Transverse colon (tissue), 4 donors: ENCODE results near the gene TMEM190. TPM values are rescaled to one million over a fixed set of nuclear protein-coding genes. Genes with fewer than 3 reads are reported as not detected.

ENCODE experiments used
- DNase-seq: peaks from one replicate; pipeline ENCODE4 v3.0.0-alpha.2; 2019
- H3K27ac ChIP-seq, 4 donors: fragments of 200-600 bp; sonication (generic); 2 replicates each; pipeline ENCODE4 v1.5.1; 2016 to 2018; ENCODE audit warnings: inconsistent platforms in 4 of 4
- H3K27me3 ChIP-seq: fragments of 200-600 bp; sonication (generic); 2 replicates; pipeline ENCODE4 v1.5.1; 2017; ENCODE audit warnings: inconsistent platforms
- H3K36me3 ChIP-seq, 4 donors: fragments of 200-600 bp; sonication (generic); 2 replicates each; pipeline ENCODE4 v1.5.1; 2017 to 2019; ENCODE audit warnings: inconsistent platforms in 4 of 4
- H3K4me1 ChIP-seq, 4 donors: fragments of 200-600 bp; sonication (generic); 2 replicates each; pipeline ENCODE4 v1.5.1; 2017 to 2020; ENCODE audit warnings: inconsistent platforms in 4 of 4
- H3K4me3 ChIP-seq, 4 donors: fragments of 200-600 bp; sonication (generic); 1 replicate in 1 of 4; 2 replicates in 3 of 4; pipeline versions ENCODE4 v1.5.1 to v1.6.1; 2017 to 2019; ENCODE audit warnings: inconsistent platforms in 4 of 4
- H3K9me3 ChIP-seq, 2 donors: fragments of 200-600 bp; sonication (generic); 2 replicates each; pipeline ENCODE4 v1.5.1; 2017 to 2019; ENCODE audit warnings: inconsistent platforms in 2 of 2
- EP300 ChIP-seq: sonication (generic); formaldehyde crosslinking; IDR thresholded peaks from one replicate; pipeline ENCODE4 v1.6.1; 2017; ENCODE audit warnings: antibody characterized with exemption, low read depth
- POLR2A ChIP-seq: fragments of 450-650 bp; IDR thresholded peaks from one replicate; pipeline ENCODE4 v1.6.1; 2016; ENCODE audit warnings: antibody characterized with exemption, mild to moderate bottlenecking, moderate library complexity
- POLR2AphosphoS5 ChIP-seq, 3 donors: sonication (generic); formaldehyde crosslinking; IDR thresholded peaks; one replicate each; pipeline ENCODE4 v1.6.1; 2016; ENCODE audit warnings: antibody characterized with exemption in 3 of 3
- WGBS, 2 donors: methylation state at CpG; one replicate each; pipeline ENCODE4 v1.1.5; 2018; ENCODE audit warnings: low coverage in 1 of 2; 5-methylcytosine and 5-hydroxymethylcytosine counted together
- in situ Hi-C, 4 donors: fragments of 200-750 bp; cut with MboI; loops; one replicate each; pipeline versions ENCODE4 v1.15.0 to v1.15.1; 2017; ENCODE audit warnings: low sequenced_read_pairs in 3 of 4, low pct_ligation_motif_present in 1 of 4, low pct_unique_long_range_greater_than_20kb in 1 of 4
- intact Hi-C: fragments of 100-400 bp; cut with DNase I; formaldehyde crosslinking; loops from one replicate; pipeline ENCODE4 v1.15.1; 2023; ENCODE audit warnings: low total_unique reads
- total RNA-seq, 4 donors: library from RNA; depleted of rRNA; stranded (reverse); fragments of >200 nt; gene quantifications; one replicate each; pipeline ENCODE4 v1.1.0, GENCODE V29; 2016
- TF ChIP-seq, protein P1 (sequence below), 5 experiments: fragments of 200-600 bp in 3 of 5; fragments of 450-650 bp in 2 of 5; sonication (generic) in 3 of 5; IDR thresholded peaks; 1 replicate in 2 of 5; 2 replicates in 3 of 5; pipeline ENCODE4 v1.5.1; 2016 to 2017; ENCODE audit warnings: antibody characterized with exemption in 5 of 5, inconsistent platforms in 3 of 5, mild to moderate bottlenecking in 2 of 5, moderate library complexity in 1 of 5

TMEM190 gene
- total RNA-seq, 4 donors from 2014 or later, result not detected

DNA sequence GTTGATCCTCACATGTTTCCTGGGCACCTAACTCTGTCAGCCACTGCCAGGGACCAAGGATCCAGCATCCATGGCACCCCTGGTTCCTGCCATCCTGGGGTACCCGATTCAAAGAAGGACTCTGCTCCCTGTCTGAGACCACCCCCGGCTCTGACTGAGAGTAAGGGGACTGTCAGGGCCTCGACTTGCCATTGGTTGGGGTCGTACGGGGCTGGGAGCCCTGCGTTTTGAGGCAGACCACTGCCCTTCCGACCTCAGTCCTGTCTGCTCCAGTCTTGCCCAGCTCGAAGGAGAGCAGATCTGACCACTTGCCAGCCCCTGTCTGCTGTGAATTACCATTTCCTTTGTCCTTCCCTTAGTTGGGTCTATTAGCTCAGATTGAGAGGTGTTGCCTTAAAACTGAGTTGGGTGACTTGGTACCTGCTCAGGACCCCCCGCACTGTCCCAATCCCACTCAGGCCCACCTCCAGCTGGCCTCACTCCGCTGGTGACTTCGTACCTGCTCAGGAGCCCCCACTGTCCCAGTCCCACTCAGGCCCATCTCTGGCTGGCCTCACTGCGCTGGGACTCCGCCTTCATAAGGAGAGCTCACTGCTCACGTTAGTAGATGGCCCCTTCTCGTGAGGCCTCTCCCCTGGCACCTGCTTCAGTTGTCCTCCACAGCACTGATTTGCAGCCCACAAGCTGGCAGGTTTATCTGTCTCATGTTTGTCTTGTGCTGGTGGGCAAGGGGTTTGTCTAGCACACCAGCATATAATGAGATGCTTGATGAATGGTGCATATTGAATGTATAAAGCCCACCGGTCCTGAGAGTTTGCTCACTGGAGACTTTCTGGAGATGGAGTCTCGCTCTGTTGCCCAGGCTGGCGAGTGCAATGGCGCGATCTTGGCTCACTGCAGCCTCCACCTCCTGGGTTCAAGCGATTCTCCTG, 13.0 kb downstream of the TMEM190 start:
- TF ChIP-seq EP300 (no peak), POLR2A (no peak), POLR2AphosphoS5 (IDR thresholded peaks at IDR 0.05) (no peak)
- TF ChIP-seq, protein P1, sequence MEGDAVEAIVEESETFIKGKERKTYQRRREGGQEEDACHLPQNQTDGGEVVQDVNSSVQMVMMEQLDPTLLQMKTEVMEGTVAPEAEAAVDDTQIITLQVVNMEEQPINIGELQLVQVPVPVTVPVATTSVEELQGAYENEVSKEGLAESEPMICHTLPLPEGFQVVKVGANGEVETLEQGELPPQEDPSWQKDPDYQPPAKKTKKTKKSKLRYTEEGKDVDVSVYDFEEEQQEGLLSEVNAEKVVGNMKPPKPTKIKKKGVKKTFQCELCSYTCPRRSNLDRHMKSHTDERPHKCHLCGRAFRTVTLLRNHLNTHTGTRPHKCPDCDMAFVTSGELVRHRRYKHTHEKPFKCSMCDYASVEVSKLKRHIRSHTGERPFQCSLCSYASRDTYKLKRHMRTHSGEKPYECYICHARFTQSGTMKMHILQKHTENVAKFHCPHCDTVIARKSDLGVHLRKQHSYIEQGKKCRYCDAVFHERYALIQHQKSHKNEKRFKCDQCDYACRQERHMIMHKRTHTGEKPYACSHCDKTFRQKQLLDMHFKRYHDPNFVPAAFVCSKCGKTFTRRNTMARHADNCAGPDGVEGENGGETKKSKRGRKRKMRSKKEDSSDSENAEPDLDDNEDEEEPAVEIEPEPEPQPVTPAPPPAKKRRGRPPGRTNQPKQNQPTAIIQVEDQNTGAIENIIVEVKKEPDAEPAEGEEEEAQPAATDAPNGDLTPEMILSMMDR (IDR thresholded peaks at IDR 0.05), result no peak
- H3K4me1 ChIP-seq, result peaks cover 28 to 44% (median 31%) of the 10 kb centered on the region in 4 donors
- in situ Hi-C loops (loop anchor here in 1 of 4 donors (25.0 kb wide), 1 partner anchor 102 kb away; the partner anchor contains the start of genes BRSK1 and HSPBP1), intact Hi-C loops (loop anchor here (10.0 kb wide), 1 partner anchor 265 kb away; the partner anchor contains the start of gene U2AF2)
- WGBS, 2 donors, result 85 to 95% methylated on average over 6 to 21 of the region's 21 CpGs
- no peaks in the 10 kb centered on the region for H3K9me3 ChIP-seq
- H3K27ac ChIP-seq, result no peak overlapping the region
- peaks cover 0 to 6% (median 0%) of the 10 kb centered on the region in 4 donors for H3K36me3 ChIP-seq
- H3K27me3 ChIP-seq, result no peaks in the 10 kb centered on the region
- DNase-seq, result no peak
- no peak overlapping the region for H3K4me3 ChIP-seq

DNA sequence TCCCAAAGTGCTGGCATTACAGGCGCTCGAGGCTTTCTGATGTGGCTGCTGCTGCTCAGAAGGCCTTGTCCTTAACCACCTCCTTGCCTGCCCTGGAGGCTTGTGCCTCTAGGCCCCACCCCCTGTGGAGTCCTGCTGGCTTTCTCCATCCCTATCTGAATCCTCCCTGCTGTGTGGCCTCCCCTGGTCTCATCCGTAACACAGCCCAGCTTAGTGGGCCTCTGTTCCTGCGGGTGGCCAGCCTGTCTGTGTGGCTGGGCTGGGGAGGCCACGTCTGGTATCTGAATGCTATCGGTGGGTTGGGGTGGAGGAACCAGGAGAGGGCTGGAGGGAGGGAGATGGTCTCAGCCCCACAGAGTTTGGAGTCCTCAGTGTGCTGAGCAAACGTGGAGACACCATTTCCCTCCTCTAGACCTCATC, 13.8 kb downstream of the TMEM190 start:
- Histone ChIP-seq H3K36me3 (peaks cover 0 to 6% (median 0%) of the 10 kb centered on the region in 4 donors), H3K4me3 (no peak overlapping the region), H3K9me3 (no peaks in the 10 kb centered on the region), H3K27me3 (no peaks in the 10 kb centered on the region), H3K27ac (no peak overlapping the region), H3K4me1 (peaks cover 24 to 38% (median 26%) of the 10 kb centered on the region in 4 donors)
- WGBS, 2 donors, result 20 to 81% methylated on average over 1 to 7 of the region's 7 CpGs
- intact Hi-C loops (no loop called here), in situ Hi-C loops (loop anchor here in 1 of 4 donors (25.0 kb wide), 1 partner anchor 103 kb away; the partner anchor contains the start of genes BRSK1 and HSPBP1)
- DNase-seq, result no peak
- no peak for TF ChIP-seq POLR2A
- TF ChIP-seq EP300, result no peak
- TF ChIP-seq, protein P1 (IDR thresholded peaks at IDR 0.05), result no peak
- TF ChIP-seq POLR2AphosphoS5 (IDR thresholded peaks at IDR 0.05), result no peak

DNA sequence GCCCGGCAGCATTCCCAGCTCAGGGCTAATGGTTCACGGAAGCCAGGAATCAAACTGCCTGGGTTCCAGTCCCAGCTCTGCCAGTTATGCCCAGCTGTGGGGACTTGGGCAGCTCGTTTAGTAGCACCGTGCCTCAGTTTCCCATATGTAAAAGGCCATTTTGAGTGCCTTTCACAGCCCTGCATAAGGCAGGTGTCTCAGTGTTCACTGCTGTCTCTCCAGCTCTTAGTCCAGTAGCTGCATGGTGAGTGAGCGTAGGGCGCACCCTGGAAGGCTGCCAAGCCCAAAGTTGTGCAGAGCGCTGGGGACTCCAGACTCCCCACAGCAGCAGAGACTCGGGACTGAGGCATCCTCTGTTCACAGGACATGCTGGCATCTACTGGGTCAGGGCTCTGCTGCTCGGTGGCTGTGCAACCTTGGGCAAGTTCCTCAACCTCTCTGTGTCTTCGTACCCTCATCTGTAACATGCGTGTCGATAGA, 14.6 kb downstream of the TMEM190 start:
- Histone ChIP-seq H3K9me3 (no peaks in the 10 kb centered on the region), H3K4me1 (peaks cover 24 to 38% (median 26%) of the 10 kb centered on the region in 4 donors), H3K4me3 (no peak overlapping the region), H3K36me3 (peaks cover 0 to 6% (median 0%) of the 10 kb centered on the region in 4 donors), H3K27me3 (no peaks in the 10 kb centered on the region), H3K27ac (no peak overlapping the region)
- no peak for DNase-seq
- in situ Hi-C loops, result loop anchor here in 1 of 4 donors (25.0 kb wide), 1 partner anchor 104 kb away; the partner anchor contains the start of genes BRSK1 and HSPBP1
- WGBS, 2 donors, result 60 to 75% methylated on average over 2 to 11 of the region's 12 CpGs
- intact Hi-C loops, result no loop called here
- TF ChIP-seq, protein P1 (IDR thresholded peaks at IDR 0.05), result no peak
- no peak for TF ChIP-seq POLR2AphosphoS5 (IDR thresholded peaks at IDR 0.05)
- TF ChIP-seq POLR2A, result no peak
- TF ChIP-seq EP300, result no peak
